ENCODE data around the gene PELI2.
"Not testable (repeated sequence)": the region's sequence is repeated elsewhere in the genome, so short reads cannot be mapped to it uniquely, and the experiment has no call there.

PELI2 gene

GRCh38 chr14:56144176-56144575, 26.0 kb downstream of the PELI2 start:
- no peak for DNase-seq

GRCh38 chr14:56145181-56145769, 27.1 kb downstream of the PELI2 start:
- DNase-seq = no peak

GRCh38 chr14:56145965-56146364, 27.8 kb downstream of the PELI2 start:
- DNase-seq = no peak

- no peak for DNase-seq
These were observed 29.2 kb downstream of the PELI2 start for GRCh38 chr14:56147449-56147848.

- no peak for DNase-seq
These were observed 30.0 kb downstream of the PELI2 start for GRCh38 chr14:56147986-56148901.

GRCh38 chr14:56149151-56149550, 30.9 kb downstream of the PELI2 start:
- DNase-seq = no peak

GRCh38 chr14:56149995-56150394, 31.8 kb downstream of the PELI2 start:
- no peak for DNase-seq

GRCh38 chr14:56150645-56151345, 32.6 kb downstream of the PELI2 start:
- no peak for DNase-seq

- DNase-seq = no peak
These were observed 34.0 kb downstream of the PELI2 start for GRCh38 chr14:56152221-56152620.

GRCh38 chr14:56153267-56153666, 35.1 kb downstream of the PELI2 start:
- DNase-seq = no peak

GRCh38 chr14:56154321-56154720, 36.1 kb downstream of the PELI2 start:
- DNase-seq = no peak

GRCh38 chr14:56156096-56156495, 37.9 kb downstream of the PELI2 start:
- DNase-seq = no peak

GRCh38 chr14:56159066-56159465, 40.9 kb downstream of the PELI2 start:
- DNase-seq = no peak

- no peak for DNase-seq
These were observed 41.9 kb downstream of the PELI2 start for GRCh38 chr14:56160088-56160487.

GRCh38 chr14:56161658-56162057, 43.4 kb downstream of the PELI2 start:
- no peak for DNase-seq

- DNase-seq = no peak
These were observed 44.3 kb downstream of the PELI2 start for GRCh38 chr14:56162476-56162875.

GRCh38 chr14:56166579-56166978, 48.4 kb downstream of the PELI2 start:
- DNase-seq = not testable (repeated sequence)

- DNase-seq = no peak
These were observed 49.9 kb downstream of the PELI2 start for GRCh38 chr14:56168007-56168616.

GRCh38 chr14:56170028-56170427, 51.8 kb downstream of the PELI2 start:
- no peak for DNase-seq

- DNase-seq = no peak
These were observed 52.7 kb downstream of the PELI2 start for GRCh38 chr14:56170877-56171422.

- no peak for DNase-seq
These were observed 53.9 kb downstream of the PELI2 start for GRCh38 chr14:56172074-56172473.

- DNase-seq = no peak
These were observed 54.4 kb downstream of the PELI2 start for GRCh38 chr14:56172571-56172971.

GRCh38 chr14:56173365-56173922, 55.2 kb downstream of the PELI2 start:
- no peak for DNase-seq

All from activated naive CD4-positive, alpha-beta T cell (primary cell).